Measurements from ENCODE around the gene LGALS9. TPM values are rescaled to one million over a fixed set of nuclear protein-coding genes. Genes with fewer than 3 reads are reported as not detected.

LGALS9 gene
- total RNA-seq, 4 donors from 2014 or later, result 36.3 to 172 (median 54.3) TPM

DNA sequence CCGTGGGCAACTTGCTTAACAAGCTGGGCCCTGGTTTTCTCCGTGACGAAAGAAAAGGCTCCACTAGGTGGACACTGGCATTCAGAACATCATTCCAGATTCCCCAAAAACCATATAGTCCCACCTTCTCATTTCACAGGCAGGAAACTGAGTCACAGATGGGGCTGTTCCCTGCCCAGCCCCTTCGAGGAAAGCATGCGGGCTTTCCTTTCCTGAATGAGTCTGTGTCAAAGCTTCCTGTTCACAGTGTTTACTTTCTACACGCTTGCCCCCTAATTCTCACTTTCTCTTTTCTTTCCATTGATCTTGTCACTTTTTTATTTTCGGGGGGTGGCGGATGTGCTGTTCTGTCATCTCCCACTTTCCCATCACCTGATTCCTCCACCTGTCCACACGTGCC lies 10.3 kb upstream of the LGALS9 start:
- TF ChIP-seq, protein P1, sequence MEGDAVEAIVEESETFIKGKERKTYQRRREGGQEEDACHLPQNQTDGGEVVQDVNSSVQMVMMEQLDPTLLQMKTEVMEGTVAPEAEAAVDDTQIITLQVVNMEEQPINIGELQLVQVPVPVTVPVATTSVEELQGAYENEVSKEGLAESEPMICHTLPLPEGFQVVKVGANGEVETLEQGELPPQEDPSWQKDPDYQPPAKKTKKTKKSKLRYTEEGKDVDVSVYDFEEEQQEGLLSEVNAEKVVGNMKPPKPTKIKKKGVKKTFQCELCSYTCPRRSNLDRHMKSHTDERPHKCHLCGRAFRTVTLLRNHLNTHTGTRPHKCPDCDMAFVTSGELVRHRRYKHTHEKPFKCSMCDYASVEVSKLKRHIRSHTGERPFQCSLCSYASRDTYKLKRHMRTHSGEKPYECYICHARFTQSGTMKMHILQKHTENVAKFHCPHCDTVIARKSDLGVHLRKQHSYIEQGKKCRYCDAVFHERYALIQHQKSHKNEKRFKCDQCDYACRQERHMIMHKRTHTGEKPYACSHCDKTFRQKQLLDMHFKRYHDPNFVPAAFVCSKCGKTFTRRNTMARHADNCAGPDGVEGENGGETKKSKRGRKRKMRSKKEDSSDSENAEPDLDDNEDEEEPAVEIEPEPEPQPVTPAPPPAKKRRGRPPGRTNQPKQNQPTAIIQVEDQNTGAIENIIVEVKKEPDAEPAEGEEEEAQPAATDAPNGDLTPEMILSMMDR (IDR thresholded peaks at IDR 0.05), result no peak
- ATAC-seq (ENCODE audit: low FRiP score) (no peak), DNase-seq (ENCODE audit: low spot score) (no peak)

DNA sequence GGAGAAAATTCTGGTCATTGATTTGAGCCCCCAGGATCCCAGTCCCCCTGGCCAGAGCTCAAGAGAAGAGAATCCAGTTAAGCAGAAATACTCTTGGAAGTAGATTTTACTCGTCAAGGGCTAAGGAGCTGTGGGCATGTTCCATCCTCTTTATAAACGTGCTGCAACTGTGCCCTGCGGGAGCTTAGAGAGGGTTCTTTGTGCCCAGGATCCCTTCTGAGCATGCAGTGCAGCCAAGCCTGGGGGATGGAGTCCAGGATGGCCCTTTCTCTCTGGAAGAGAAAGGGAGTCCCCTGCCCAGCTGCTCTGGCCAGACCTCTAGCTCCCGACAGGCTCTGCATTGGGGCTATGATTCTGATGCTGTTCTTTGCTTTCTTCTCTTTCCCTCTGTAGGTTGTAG lies 9.5 kb upstream of the LGALS9 start:
- ATAC-seq (ENCODE audit: low FRiP score), result no peak
- TF ChIP-seq, protein P1 (IDR thresholded peaks at IDR 0.05), result no peak
- no peak for DNase-seq (ENCODE audit: low spot score)

DNA sequence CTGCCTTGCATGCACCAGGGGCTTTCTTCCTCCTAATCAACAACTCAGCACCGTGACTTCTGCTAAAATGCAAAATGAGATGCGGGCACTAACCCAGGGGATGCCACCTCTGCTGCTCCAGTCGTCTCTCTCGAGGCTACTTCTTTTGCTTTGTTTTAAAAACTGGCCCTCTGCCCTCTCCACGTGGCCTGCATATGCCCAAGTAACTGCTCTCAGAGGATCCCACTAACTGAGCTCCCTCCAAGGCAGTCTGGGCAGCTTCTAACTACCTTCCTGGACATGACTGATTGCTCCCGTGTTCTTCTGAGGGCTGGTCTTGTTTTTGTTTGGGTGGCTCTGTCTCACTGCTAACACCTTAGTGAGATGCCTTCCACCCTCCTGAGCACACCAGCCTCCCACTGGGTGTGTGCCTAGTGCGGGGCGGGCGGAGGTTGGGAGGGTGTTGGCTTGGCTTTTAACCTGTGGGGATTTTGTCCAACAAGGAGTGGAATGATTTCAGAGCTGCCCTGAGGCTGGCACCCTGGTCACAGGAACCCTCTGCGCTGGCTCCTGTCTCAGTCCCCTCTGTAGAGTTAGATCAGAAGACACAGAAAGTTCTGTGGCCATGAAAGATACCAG lies 8.9 kb upstream of the LGALS9 start:
- no peak for ATAC-seq (ENCODE audit: low FRiP score)
- TF ChIP-seq, protein P1 (IDR thresholded peaks at IDR 0.05), result no peak
- DNase-seq (ENCODE audit: low spot score), result no peak

DNA sequence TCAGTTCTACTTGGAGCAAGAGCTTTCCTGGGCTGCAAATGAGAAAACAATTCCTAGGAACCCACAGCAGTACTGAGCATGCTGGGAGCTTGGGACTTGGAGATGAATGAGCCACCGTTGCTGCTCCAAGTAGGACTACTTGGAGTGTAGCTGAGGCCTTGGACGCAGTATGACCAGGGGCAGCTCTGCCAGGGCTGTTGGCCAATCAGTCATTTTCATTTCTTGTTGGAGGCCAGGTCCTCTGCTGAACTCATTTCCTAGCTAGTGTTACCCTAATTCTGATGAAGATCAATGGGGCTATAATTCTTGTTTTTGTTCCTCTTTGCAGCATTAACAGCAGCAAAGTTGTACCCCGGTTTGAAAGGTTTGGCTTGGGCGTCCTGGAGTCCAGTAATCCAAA lies 8.0 kb upstream of the LGALS9 start:
- TF ChIP-seq, protein P1 (IDR thresholded peaks at IDR 0.05), result no peak
- DNase-seq (ENCODE audit: low spot score) (no peak), ATAC-seq (ENCODE audit: low FRiP score) (no peak)

DNA sequence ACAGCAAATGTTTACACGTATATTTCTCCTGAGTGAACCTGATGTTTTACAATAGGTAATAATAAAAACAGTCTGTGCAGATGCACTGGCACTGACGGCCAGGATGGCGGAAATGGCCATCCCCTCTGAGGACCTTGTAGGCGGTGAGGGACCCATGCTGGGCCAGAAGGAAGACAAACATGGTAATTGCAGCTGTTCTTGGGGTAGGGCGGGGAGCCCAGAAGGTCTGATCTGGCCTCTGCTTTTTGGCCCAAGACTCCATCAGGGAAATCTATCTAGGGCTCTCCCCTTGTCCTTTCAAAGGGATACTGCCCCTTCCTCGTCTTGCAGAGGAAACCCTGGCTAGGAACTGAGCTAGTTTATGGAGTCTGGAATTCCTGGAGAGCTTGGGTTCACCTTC lies 7.4 kb upstream of the LGALS9 start:
- ATAC-seq (ENCODE audit: low FRiP score) (no peak), DNase-seq (ENCODE audit: low spot score) (no peak)
- TF ChIP-seq, protein P1 (IDR thresholded peaks at IDR 0.05), result no peak

DNA sequence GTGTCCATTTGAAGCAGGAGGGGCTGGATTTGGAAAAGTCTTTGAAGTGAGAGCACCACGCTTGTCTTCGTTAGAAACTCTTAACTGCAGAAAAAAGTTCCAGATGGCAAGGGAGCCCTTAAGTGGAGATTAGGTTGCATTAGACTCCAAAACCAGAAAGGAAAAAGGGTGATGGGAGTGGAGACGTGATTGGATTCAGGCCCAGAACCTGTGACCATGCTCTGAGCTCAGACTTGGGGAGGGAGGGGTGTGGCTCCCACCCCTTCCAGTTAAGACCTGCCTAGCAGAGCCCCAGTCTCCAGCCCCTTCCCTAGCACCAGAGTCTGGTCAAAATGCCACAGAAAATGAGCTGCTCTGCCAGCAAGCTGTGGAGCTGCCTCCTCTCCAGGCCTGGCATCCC lies 6.4 kb upstream of the LGALS9 start:
- ATAC-seq (ENCODE audit: low FRiP score) (no peak), DNase-seq (ENCODE audit: low spot score) (no peak)
- TF ChIP-seq, protein P1 (IDR thresholded peaks at IDR 0.05), result no peak

DNA sequence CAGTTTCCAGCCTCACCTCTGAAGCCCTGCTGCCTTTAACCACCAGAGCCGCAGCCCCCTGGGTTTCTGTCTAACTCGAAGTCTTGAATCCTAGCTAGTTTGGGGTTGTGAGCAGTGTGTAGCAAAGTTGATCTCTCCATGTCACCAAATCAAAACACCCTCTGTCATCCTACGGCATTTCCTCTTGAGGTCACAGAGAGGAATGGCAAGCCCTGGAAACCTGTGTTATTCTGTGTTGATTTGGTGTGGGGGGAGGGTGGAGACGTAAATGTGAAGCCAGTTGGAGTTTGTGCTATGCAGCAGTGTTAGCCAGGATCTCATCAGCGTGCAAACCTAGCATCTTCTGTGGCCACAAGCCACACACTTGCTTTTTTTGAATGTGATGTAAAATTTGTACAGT lies 5.1 kb upstream of the LGALS9 start:
- TF ChIP-seq, protein P1 (IDR thresholded peaks at IDR 0.05), result no peak
- no peak for DNase-seq (ENCODE audit: low spot score)
- no peak for ATAC-seq (ENCODE audit: low FRiP score)
